Activated naive CD8-positive, alpha-beta T cell treated with anti-CD3 and anti-CD28 coated beads, Interleukin-2, amount 10 ng/mL, durations not matched to agents 7 days and 5 days (primary cell): ENCODE results near the gene ULK4. TPM values are rescaled to one million over a fixed set of nuclear protein-coding genes. Genes with fewer than 3 reads are reported as not detected.

Experiments
- ATAC-seq: fragments of 150-1000 bp; cut with Tn5 transposase; one replicate; pipeline ENCODE4 v1.10.0; 2021; ENCODE audit warnings: low read depth, moderate library complexity
- POLR2A ChIA-PET: fragments of 350-600 bp; sonication (Branson Sonifier 250); formaldehyde crosslinking; loops from one replicate; lab custom pipeline; 2021; ENCODE audit warnings: antibody characterized with exemption; lab: Charles Lee
- DNase-seq: peaks from one replicate; pipeline ENCODE4 v3.0.0; 2021
- H3K27ac Mint-ChIP-seq: one replicate; pipeline ENCODE4 v1.8.0; 2022; ENCODE audit warnings: mild to moderate bottlenecking, mixed read lengths
- H3K27me3 Mint-ChIP-seq: one replicate; pipeline ENCODE4 v1.8.0; 2022; ENCODE audit warnings: mild to moderate bottlenecking, moderate library complexity, mixed read lengths
- H3K36me3 Mint-ChIP-seq: one replicate; pipeline ENCODE4 v1.8.0; 2021; ENCODE audit warnings: mild to moderate bottlenecking, mixed read lengths
- H3K4me1 Mint-ChIP-seq: one replicate; pipeline ENCODE4 v1.8.0; 2021; ENCODE audit warnings: mixed read lengths
- H3K4me3 Mint-ChIP-seq: one replicate; pipeline ENCODE4 v1.8.0; 2022; ENCODE audit warnings: mild to moderate bottlenecking, moderate library complexity, mixed read lengths
- H3K9me3 Mint-ChIP-seq: one replicate; pipeline ENCODE4 v1.8.0; 2021; ENCODE audit warnings: mixed read lengths
- total RNA-seq, 2 experiments: library from RNA; stranded (reverse); gene quantifications; one replicate each; pipeline ENCODE4 v1.2.3, GENCODE V29; 2021

Gene ULK4
- total RNA-seq, 2 experiments from 2014 or later: 18.6 to 19.0 TPM

DNA sequence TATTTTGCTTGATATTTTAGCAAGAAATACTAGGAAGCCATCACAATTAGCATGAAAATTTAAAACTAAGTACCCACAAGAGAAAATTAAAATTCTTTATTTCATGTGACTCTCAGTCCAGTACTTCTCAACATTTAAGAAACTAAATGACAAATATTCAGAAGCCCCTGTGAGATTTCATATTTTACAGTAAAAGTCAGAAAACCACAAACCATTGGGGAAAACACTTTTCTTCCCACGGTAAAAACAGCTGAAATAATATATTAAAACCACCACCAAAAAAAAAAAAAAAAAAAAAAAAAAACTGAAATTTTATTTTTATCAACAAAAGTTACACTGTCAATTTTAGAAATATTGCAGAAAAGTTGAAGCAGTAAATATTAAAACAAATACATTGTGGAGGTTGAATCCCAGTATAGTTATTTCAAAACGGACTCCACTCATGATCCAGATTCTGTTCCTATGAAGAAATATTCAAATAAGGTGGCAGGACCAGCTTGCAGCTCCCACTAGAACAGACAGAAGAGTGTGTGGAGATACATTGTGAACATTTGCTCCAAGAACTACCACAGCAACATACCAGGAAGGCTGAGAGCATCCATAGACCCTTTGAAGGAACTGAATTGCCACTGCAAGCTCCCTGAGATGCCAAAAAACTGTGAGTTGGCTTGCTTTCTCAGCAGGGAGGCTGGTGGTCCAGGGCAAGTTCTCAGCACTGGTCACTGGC is 454.4 kb downstream of the ULK4 start:
- Mint-ChIP-seq H3K36me3 (peaks cover 2% of the 10 kb centered on the region), H3K4me1 (no peaks in the 10 kb centered on the region), H3K27ac (no peak overlapping the region), H3K27me3 (no peaks in the 10 kb centered on the region), H3K9me3 (peaks cover 11% of the 10 kb centered on the region), H3K4me3 (no peak overlapping the region)
- POLR2A ChIA-PET: no interaction called here
- ATAC-seq (no peak), DNase-seq (no peak)

DNA sequence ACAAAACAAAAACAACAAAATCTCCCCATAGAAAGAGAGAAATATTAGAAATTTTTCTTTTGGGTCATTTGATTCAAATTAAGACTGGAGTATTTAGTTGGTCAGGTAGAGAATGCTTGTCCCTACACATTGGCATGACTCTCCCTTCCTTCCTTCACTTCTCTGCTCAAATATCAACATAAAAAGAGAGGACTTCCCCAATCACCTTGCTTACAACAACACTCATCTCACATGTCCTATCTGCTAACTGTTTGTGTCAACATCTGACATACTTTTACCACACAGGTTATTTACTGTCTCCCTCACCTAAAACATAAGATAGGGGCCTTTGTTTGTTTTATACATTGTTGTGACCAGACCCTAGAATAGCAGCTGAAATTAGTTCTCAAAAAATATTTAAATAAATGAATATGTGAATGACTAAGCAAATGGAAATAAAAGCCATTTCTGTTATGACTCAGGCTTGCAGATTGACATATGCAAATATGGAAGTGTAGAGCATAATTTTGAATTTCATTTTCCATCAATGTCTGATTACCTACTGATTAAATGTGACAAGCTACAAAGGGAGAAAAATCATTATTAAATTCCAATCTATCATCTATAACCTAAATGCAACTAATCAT is 457.8 kb downstream of the ULK4 start:
- Mint-ChIP-seq H3K9me3 (peaks cover 11% of the 10 kb centered on the region), H3K4me1 (no peaks in the 10 kb centered on the region), H3K36me3 (no peaks in the 10 kb centered on the region), H3K27ac (no peak overlapping the region), H3K4me3 (no peak overlapping the region), H3K27me3 (no peaks in the 10 kb centered on the region)
- DNase-seq (no peak), ATAC-seq (no peak)
- POLR2A ChIA-PET: no interaction called here

DNA sequence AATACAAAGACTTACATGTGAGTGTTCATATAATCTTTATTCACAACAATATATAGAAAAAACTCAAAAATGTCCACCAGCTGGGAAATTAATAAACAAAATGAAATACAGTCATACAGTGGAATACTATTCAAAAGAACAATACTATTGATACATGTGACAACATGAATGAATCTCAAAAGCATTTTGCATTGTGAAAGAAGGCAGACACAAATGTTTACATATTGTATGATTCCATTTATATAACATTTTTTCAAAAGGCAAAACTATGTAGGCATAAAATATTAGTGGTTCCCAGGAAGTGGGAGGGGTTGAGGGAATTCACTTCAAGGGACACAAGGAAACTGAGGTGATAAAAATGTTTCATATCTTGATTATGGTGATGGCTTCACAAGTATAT is 459.4 kb downstream of the ULK4 start:
- H3K4me3 Mint-ChIP-seq: no peak overlapping the region
- H3K9me3 Mint-ChIP-seq: peaks cover 3% of the 10 kb centered on the region
- POLR2A ChIA-PET: no interaction called here
- ATAC-seq (no peak), DNase-seq (no peak)
- no peak overlapping the region for H3K27ac Mint-ChIP-seq
- H3K27me3 Mint-ChIP-seq: no peaks in the 10 kb centered on the region
- no peaks in the 10 kb centered on the region for H3K4me1 Mint-ChIP-seq
- H3K36me3 Mint-ChIP-seq: no peaks in the 10 kb centered on the region

DNA sequence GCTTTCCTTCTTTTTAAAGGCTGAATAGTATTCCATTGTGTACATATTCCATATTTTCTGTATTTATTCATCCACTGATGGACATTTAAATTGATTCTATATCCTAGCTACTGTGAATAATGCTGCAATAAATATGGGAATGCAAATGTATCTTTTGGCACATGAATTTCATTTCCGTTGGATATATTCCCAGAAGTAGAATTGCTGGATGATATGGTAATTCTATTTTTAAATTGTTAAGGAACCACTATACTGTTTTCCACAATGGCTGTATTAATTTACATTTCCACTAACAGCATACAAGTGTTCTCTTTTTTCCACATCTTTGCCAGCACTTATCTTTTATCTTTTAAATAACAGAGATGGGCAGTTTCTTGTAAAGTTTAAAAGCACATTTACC is 459.9 kb downstream of the ULK4 start:
- POLR2A ChIA-PET: no interaction called here
- no peak for ATAC-seq
- H3K4me3 Mint-ChIP-seq: no peak overlapping the region

DNA sequence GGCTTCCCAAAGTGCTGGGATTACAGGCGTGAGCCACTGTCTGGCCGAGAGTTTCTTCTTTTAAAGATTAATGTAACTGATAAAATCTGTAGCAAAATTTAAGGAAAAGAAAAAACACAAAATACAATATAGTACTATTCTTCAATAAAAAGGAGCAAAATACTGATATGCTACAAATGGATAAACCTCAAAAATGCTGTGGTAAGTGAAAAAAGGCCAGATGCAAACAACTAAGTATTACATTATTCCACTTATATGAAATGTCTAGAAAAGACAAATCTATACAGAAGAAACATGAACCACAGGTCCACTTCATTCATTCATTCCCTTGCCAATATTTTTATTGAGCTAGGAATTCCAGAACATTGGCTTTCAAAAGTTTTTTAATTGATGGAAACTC is 463.1 kb downstream of the ULK4 start:
- DNase-seq: no peak
- peaks cover 3% of the 10 kb centered on the region for H3K9me3 Mint-ChIP-seq
- ATAC-seq: no peak
- H3K4me3 Mint-ChIP-seq: no peak overlapping the region
- H3K36me3 Mint-ChIP-seq: no peaks in the 10 kb centered on the region
- no peak overlapping the region for H3K27ac Mint-ChIP-seq
- POLR2A ChIA-PET: no interaction called here
- H3K4me1 Mint-ChIP-seq: no peaks in the 10 kb centered on the region
- H3K27me3 Mint-ChIP-seq: no peaks in the 10 kb centered on the region

More for the DNA sequence above, 459.9 kb downstream of the ULK4 start:
- H3K9me3 Mint-ChIP-seq: peaks cover 3% of the 10 kb centered on the region
- no peak overlapping the region for H3K27ac Mint-ChIP-seq
- no peaks in the 10 kb centered on the region for H3K36me3 Mint-ChIP-seq
- H3K4me1 Mint-ChIP-seq: no peaks in the 10 kb centered on the region
- H3K27me3 Mint-ChIP-seq: no peaks in the 10 kb centered on the region
- DNase-seq: no peak

DNA sequence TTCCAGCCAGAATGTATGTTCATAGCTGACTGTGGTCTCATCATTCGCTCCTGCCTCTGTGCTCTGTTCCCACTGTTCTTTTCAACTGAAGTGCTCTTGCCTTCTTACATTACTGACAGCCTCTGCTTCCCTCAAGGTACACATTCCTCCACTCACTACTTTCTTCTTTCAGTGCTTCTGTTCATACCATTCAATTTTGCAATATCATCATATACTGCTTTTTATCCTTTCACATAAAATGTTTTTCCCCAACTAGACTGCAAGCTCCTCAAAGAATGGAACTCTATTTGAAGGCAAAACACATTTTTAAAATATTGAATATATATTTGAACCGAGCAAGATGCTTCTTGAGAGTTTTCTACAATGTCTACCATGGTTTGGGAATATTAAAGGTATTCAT is 471.5 kb downstream of the ULK4 start:
- no peaks in the 10 kb centered on the region for H3K4me1 Mint-ChIP-seq
- no peak for DNase-seq

DNA sequence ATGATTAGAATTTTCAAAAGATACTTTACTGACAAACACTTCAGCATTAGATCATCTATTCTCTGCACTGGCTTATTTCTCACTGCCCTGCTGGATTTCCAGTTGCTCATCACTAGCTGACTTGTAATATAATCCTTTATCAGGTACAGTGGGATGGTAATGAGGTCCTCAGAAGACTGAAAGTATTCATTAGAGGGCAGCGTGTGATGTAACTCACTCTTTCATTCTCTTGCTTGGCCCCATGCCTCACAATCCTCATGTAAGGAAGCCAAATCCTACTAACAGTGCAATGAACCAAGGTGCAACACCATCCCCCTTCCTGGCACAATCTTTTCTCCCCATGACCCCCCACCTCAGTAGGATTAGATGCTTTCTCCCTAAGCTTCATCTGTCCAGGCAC is 472.7 kb downstream of the ULK4 start:
- no peak for ATAC-seq
- no peak for DNase-seq
- H3K27ac Mint-ChIP-seq: no peak overlapping the region
- H3K9me3 Mint-ChIP-seq: no peaks in the 10 kb centered on the region
- no peaks in the 10 kb centered on the region for H3K4me1 Mint-ChIP-seq
- no peak overlapping the region for H3K4me3 Mint-ChIP-seq
- no peaks in the 10 kb centered on the region for H3K36me3 Mint-ChIP-seq
- POLR2A ChIA-PET: no interaction called here
- H3K27me3 Mint-ChIP-seq: no peaks in the 10 kb centered on the region

More for the DNA sequence above, 471.5 kb downstream of the ULK4 start:
- ATAC-seq: no peak
- Mint-ChIP-seq H3K9me3 (no peaks in the 10 kb centered on the region), H3K27ac (no peak overlapping the region), H3K4me3 (no peak overlapping the region), H3K36me3 (no peaks in the 10 kb centered on the region), H3K27me3 (no peaks in the 10 kb centered on the region)
- POLR2A ChIA-PET: no interaction called here

DNA sequence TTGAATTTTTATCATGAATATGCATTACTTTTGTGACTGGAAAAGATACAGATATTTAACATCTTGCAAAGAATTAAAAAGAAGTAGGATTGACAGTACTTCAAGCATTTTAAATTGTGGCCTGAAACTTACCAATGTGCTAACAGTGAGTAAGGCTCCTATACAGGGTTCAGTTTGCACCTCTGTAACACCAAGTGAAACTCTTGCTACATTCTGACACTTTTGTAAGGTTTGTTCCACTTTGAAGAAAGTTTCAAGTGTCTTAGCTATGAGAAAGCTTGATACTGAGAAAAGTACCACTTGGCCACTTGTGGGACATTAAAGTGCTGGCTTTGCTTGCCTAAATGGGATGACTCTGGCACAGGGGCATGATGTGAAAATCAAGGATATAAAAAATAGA is 473.4 kb downstream of the ULK4 start:
- H3K27ac Mint-ChIP-seq: no peak overlapping the region

DNA sequence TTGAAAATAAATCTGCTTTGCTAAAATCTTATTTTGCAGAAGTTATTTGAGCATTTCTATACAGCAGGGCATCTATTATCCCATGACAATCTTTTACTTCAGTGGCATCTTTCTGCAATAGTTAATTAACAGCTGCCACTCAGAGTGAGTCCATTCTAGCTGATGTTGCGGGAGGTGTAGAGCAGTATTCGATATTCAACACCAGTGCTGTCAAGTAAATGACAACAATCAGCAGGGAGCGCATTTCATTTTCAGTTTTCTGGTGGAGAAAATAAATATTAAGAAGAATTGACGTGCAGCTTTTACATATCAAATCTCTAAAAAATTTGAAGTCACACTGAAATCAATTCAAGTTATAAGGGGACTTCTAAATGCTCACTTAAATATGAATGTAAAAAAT is 476.4 kb downstream of the ULK4 start:
- H3K4me1 Mint-ChIP-seq: no peaks in the 10 kb centered on the region
- ATAC-seq: no peak
- POLR2A ChIA-PET: no interaction called here
- no peak overlapping the region for H3K4me3 Mint-ChIP-seq
- no peak overlapping the region for H3K27ac Mint-ChIP-seq
- H3K27me3 Mint-ChIP-seq: no peaks in the 10 kb centered on the region
- H3K9me3 Mint-ChIP-seq: no peaks in the 10 kb centered on the region
- DNase-seq: no peak
- no peaks in the 10 kb centered on the region for H3K36me3 Mint-ChIP-seq

More for the DNA sequence above, 473.4 kb downstream of the ULK4 start:
- no peak for DNase-seq
- Mint-ChIP-seq H3K36me3 (no peaks in the 10 kb centered on the region), H3K9me3 (no peaks in the 10 kb centered on the region), H3K4me3 (no peak overlapping the region), H3K27me3 (no peaks in the 10 kb centered on the region), H3K4me1 (no peaks in the 10 kb centered on the region)
- ATAC-seq: no peak
- POLR2A ChIA-PET: no interaction called here

DNA sequence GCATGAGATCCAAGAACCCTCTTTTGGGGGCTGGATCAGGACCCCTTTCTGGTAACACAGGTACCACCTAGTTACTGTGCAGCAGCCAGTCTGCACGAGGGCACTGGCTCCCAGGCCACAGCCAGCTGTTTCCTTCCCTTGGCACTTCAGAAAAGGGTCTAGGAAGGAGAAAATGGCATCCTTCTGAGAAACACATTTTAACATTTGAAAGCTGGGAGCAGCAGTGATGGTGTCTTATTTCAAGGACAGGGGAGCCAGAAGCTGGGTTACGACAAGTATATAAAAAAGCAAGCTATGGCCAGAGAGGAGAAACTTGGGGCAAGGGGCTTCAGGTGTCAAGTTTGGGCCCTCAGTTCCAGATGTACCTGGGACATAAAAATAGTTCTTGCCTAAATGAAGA is 479.8 kb downstream of the ULK4 start:
- Mint-ChIP-seq H3K9me3 (peaks cover 2% of the 10 kb centered on the region), H3K27ac (no peak overlapping the region), H3K27me3 (no peaks in the 10 kb centered on the region), H3K36me3 (no peaks in the 10 kb centered on the region), H3K4me3 (no peak overlapping the region), H3K4me1 (no peaks in the 10 kb centered on the region)
- DNase-seq: no peak
- POLR2A ChIA-PET: no interaction called here
- ATAC-seq: no peak

DNA sequence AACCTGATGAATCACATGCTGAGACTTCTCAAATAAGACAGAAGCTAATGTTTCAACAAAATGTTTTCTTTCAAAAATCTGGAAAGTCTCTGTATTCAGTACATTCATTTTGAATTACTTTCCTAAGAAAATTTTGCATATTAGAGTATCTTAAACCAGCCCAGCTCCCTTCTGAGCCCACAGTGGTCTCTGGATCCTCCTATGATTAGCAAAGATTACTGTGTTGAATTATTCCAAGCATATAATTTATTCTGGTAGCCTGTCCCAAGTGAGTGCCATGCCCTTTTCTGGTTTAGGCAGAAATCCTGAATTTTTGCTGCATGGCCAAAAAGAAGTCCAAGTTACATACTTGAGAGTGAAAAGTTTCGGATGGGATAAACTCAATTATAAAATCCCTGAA is 483.6 kb downstream of the ULK4 start:
- POLR2A ChIA-PET: no interaction called here
- Mint-ChIP-seq H3K4me1 (no peaks in the 10 kb centered on the region), H3K4me3 (no peak overlapping the region), H3K27me3 (no peaks in the 10 kb centered on the region), H3K27ac (no peak overlapping the region), H3K36me3 (no peaks in the 10 kb centered on the region), H3K9me3 (peaks cover 5% of the 10 kb centered on the region)
- DNase-seq: no peak
- no peak for ATAC-seq

DNA sequence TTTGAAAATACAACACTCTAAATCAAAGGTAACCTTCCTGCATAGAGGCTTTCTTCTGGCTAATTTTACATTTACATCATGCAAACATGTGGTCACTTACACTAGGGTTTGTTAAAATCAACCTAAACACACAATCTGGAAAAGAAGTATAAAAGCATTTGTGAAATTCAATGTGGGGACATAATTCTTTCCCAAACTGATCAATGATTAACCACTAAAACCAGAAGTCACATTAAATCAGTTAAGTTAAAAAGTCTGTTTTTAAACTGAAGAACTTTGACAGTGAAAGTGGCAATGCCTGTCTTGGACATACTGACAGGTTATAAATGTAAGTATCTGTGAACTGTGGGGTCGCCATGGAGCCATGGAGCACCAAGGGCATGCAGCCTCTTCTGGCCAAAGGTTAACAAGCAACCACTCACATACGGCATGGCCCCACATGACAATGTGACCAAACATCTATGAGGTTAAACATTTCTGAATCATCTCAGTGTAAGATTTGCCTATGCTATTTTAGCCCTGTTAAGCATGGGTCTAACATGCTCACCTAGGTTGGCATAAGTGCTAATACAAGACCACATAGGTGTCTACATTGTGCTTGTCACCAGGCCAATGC is 484.4 kb downstream of the ULK4 start:
- H3K27ac Mint-ChIP-seq: no peak overlapping the region
- DNase-seq (no peak), ATAC-seq (no peak)
- POLR2A ChIA-PET: no interaction called here
- H3K36me3 Mint-ChIP-seq: no peaks in the 10 kb centered on the region
- H3K4me1 Mint-ChIP-seq: no peaks in the 10 kb centered on the region
- no peak overlapping the region for H3K4me3 Mint-ChIP-seq
- H3K9me3 Mint-ChIP-seq: peaks cover 5% of the 10 kb centered on the region
- H3K27me3 Mint-ChIP-seq: no peaks in the 10 kb centered on the region

DNA sequence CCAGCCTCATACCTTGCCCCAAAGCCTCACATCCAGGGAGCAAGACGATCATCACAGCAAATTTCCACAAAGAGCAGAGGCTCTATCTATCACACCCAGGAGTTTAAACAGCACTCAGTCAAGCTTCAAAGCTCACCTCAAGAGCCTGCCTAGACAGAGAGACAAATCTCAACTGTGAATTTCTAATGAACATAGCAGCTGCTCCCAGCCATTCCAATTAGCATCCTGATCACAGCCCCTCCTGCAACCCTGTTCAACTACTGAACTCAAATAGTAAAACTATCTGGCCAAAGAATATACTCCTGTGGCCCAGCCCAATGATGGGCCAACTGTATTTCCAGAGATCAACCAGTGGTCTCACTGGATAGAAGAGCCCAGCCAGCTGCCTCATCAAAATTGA is 492.8 kb downstream of the ULK4 start:
- DNase-seq: no peak
- Mint-ChIP-seq H3K4me3 (no peak overlapping the region), H3K36me3 (peaks cover 1% of the 10 kb centered on the region), H3K9me3 (peaks cover 8% of the 10 kb centered on the region), H3K27ac (no peak overlapping the region), H3K27me3 (no peaks in the 10 kb centered on the region), H3K4me1 (no peaks in the 10 kb centered on the region)
- ATAC-seq: no peak
- POLR2A ChIA-PET: no interaction called here

DNA sequence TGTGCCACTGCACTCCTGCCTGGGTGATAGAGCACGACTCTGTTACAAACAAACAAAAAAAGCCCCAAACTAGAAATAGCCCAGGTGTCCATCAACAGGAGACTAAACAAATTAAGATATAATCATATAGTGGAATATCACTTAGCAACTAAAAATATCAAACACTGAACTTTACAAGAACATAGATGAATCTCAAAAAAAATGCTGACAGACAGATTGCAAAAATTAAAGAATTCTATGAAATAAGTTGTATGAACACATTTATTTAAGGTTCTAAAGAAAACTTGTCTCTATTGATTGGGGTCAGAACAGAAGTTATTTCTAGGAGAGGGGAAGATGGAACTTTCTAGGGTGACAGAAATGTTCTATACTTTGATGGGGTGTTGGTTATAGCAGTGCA is 494.4 kb downstream of the ULK4 start:
- Mint-ChIP-seq H3K9me3 (peaks cover 6% of the 10 kb centered on the region), H3K27ac (no peak overlapping the region), H3K4me1 (no peaks in the 10 kb centered on the region), H3K27me3 (no peaks in the 10 kb centered on the region), H3K4me3 (no peak overlapping the region), H3K36me3 (peaks cover 1% of the 10 kb centered on the region)
- DNase-seq (no peak), ATAC-seq (no peak)
- POLR2A ChIA-PET: no interaction called here
